Measurements from ENCODE around the gene TRMT10C.
"Not testable (repeated sequence)": the region's sequence is repeated elsewhere in the genome, so short reads cannot be mapped to it uniquely, and the experiment has no call there.

Gene TRMT10C

GRCh38 chr3:101542957-101543356, 18.7 kb upstream of the TRMT10C start:
- no peak for TF ChIP-seq CTCF (conservative IDR thresholded peaks at IDR 0.05; ENCODE audit: low read depth, low read length)
- H3K4me3 ChIP-seq (IDR thresholded peaks at IDR 0.05; ENCODE audit: insufficient read depth, low read depth, low read length) = no peak overlapping the region
- no peak overlapping the region for H3K4me2 ChIP-seq
- H2AFZ ChIP-seq (ENCODE audit: low read depth) = no peak overlapping the region
- no peaks in the 10 kb centered on the region for H4K20me1 ChIP-seq (ENCODE audit: insufficient read depth)
- H3K4me1 ChIP-seq (ENCODE audit: low read depth, poor library complexity, severe bottlenecking) = no peaks in the 10 kb centered on the region
- H3K9ac ChIP-seq = no peak overlapping the region
- no peaks in the 10 kb centered on the region for H3K36me3 ChIP-seq (ENCODE audit: insufficient read depth)
- H3K27me3 ChIP-seq (ENCODE audit: insufficient read depth, low read depth) = no peaks in the 10 kb centered on the region
- no peak overlapping the region for H3K27ac ChIP-seq
- H3K79me2 ChIP-seq (ENCODE audit: insufficient read depth, low read depth) = no peaks in the 10 kb centered on the region

GRCh38 chr3:101544161-101544850, 17.4 kb upstream of the TRMT10C start:
- Histone ChIP-seq H3K9ac (no peak overlapping the region), H3K4me1 (ENCODE audit: low read depth, poor library complexity, severe bottlenecking) (no peaks in the 10 kb centered on the region), H3K4me3 (IDR thresholded peaks at IDR 0.05; ENCODE audit: insufficient read depth, low read depth, low read length) (no peak overlapping the region), H4K20me1 (ENCODE audit: insufficient read depth) (no peaks in the 10 kb centered on the region), H3K27me3 (ENCODE audit: insufficient read depth, low read depth) (no peaks in the 10 kb centered on the region), H2AFZ (ENCODE audit: low read depth) (no peak overlapping the region), H3K79me2 (ENCODE audit: insufficient read depth, low read depth) (no peaks in the 10 kb centered on the region), H3K36me3 (ENCODE audit: insufficient read depth) (no peaks in the 10 kb centered on the region), H3K4me2 (no peak overlapping the region), H3K27ac (no peak overlapping the region)
- TF ChIP-seq CTCF (conservative IDR thresholded peaks at IDR 0.05; ENCODE audit: low read depth, low read length) = no peak

GRCh38 chr3:101548527-101549105, 13.1 kb upstream of the TRMT10C start:
- Histone ChIP-seq H3K9ac (no peak overlapping the region), H2AFZ (ENCODE audit: low read depth) (no peak overlapping the region), H3K36me3 (ENCODE audit: insufficient read depth) (no peaks in the 10 kb centered on the region), H3K79me2 (ENCODE audit: insufficient read depth, low read depth) (no peaks in the 10 kb centered on the region), H3K4me1 (ENCODE audit: low read depth, poor library complexity, severe bottlenecking) (no peaks in the 10 kb centered on the region), H3K4me2 (no peak overlapping the region), H3K4me3 (IDR thresholded peaks at IDR 0.05; ENCODE audit: insufficient read depth, low read depth, low read length) (no peak overlapping the region), H4K20me1 (ENCODE audit: insufficient read depth) (no peaks in the 10 kb centered on the region), H3K27me3 (ENCODE audit: insufficient read depth, low read depth) (no peaks in the 10 kb centered on the region), H3K27ac (no peak overlapping the region)
- no peak for TF ChIP-seq CTCF (conservative IDR thresholded peaks at IDR 0.05; ENCODE audit: low read depth, low read length)

- Histone ChIP-seq H3K4me2 (no peak overlapping the region), H3K36me3 (ENCODE audit: insufficient read depth) (no peaks in the 10 kb centered on the region), H3K27ac (no peak overlapping the region), H3K4me3 (IDR thresholded peaks at IDR 0.05; ENCODE audit: insufficient read depth, low read depth, low read length) (no peak overlapping the region), H3K79me2 (ENCODE audit: insufficient read depth, low read depth) (no peaks in the 10 kb centered on the region), H3K9ac (no peak overlapping the region), H2AFZ (ENCODE audit: low read depth) (no peak overlapping the region), H4K20me1 (ENCODE audit: insufficient read depth) (no peaks in the 10 kb centered on the region), H3K27me3 (ENCODE audit: insufficient read depth, low read depth) (no peaks in the 10 kb centered on the region), H3K4me1 (ENCODE audit: low read depth, poor library complexity, severe bottlenecking) (no peaks in the 10 kb centered on the region)
- TF ChIP-seq CTCF (conservative IDR thresholded peaks at IDR 0.05; ENCODE audit: low read depth, low read length) = no peak
Measured at GRCh38 chr3:101549473-101549872, 12.2 kb upstream of the TRMT10C start.

- H3K79me2 ChIP-seq (ENCODE audit: insufficient read depth, low read depth); H4K20me1 ChIP-seq (ENCODE audit: insufficient read depth); H3K4me3 ChIP-seq (IDR thresholded peaks at IDR 0.05; ENCODE audit: insufficient read depth, low read depth, low read length); H2AFZ ChIP-seq (ENCODE audit: low read depth); H3K9ac ChIP-seq; H3K27me3 ChIP-seq (ENCODE audit: insufficient read depth, low read depth); H3K4me2 ChIP-seq; H3K27ac ChIP-seq; H3K4me1 ChIP-seq (ENCODE audit: low read depth, poor library complexity, severe bottlenecking); H3K36me3 ChIP-seq (ENCODE audit: insufficient read depth): not testable (repeated sequence)
Measured at GRCh38 chr3:101551359-101552081, 10.1 kb upstream of the TRMT10C start.

- not testable (repeated sequence) for H3K4me3 ChIP-seq (IDR thresholded peaks at IDR 0.05; ENCODE audit: insufficient read depth, low read depth, low read length); H2AFZ ChIP-seq (ENCODE audit: low read depth); H3K9ac ChIP-seq; H4K20me1 ChIP-seq (ENCODE audit: insufficient read depth); H3K4me1 ChIP-seq (ENCODE audit: low read depth, poor library complexity, severe bottlenecking); H3K36me3 ChIP-seq (ENCODE audit: insufficient read depth); H3K27ac ChIP-seq; H3K4me2 ChIP-seq; H3K79me2 ChIP-seq (ENCODE audit: insufficient read depth, low read depth); H3K27me3 ChIP-seq (ENCODE audit: insufficient read depth, low read depth)
Measured at GRCh38 chr3:101553381-101553780, 8.3 kb upstream of the TRMT10C start.
